Measurements from ENCODE around the gene NOVA1. TPM values are rescaled to one million over a fixed set of nuclear protein-coding genes. Genes with fewer than 3 reads are reported as not detected.

The NOVA1 gene
- total and polyA plus RNA-seq, 2 of the 13 experiments (the other 11 are each of a cell fraction or from before 2014, with no cell fraction given), result 0.13 TPM

- no peak for ATAC-seq
- Histone ChIP-seq H3K4me3 (replicated peaks in 1 of 3; ENCODE audit: insufficient read depth in 1 of 3, low read depth in 2 of 3, low read length in 3 of 3) (no peak overlapping the region), H3K9me3 (ENCODE audit: low read length) (peaks cover 60% of the 10 kb centered on the region), H4K20me1 (ENCODE audit: insufficient read depth, low read length) (no peaks in the 10 kb centered on the region), H3K9ac (ENCODE audit: insufficient read depth, low read depth, low read length) (no peak overlapping the region), H3K27ac (ENCODE audit: extremely low read length, insufficient read depth, low read length) (no peak overlapping the region), H3K79me2 (ENCODE audit: insufficient read depth, low read length) (no peaks in the 10 kb centered on the region), H3K27me3 (ENCODE audit: control insufficient read depth in 1 of 2, insufficient read depth in 2 of 2, low read length in 2 of 2) (no peaks in the 10 kb centered on the region), H2AFZ (ENCODE audit: low read length) (no peak overlapping the region), H3K4me2 (ENCODE audit: low read depth, low read length) (no peak overlapping the region), H3K36me3 (replicated peaks in 1 of 2; ENCODE audit: control insufficient read depth in 1 of 2, insufficient read depth in 2 of 2, low read length in 2 of 2) (no peaks in the 10 kb centered on the region), H3K4me1 (ENCODE audit: insufficient read depth, low read length) (no peaks in the 10 kb centered on the region)
- intact Hi-C loops (cut with micrococcal nuclease; ENCODE audit: unreplicated experiment) (no loop called here), in situ Hi-C loops (cut with HindIII; ENCODE audit: extremely low pct_ligation_motif_present, low pct_unique_long_range_greater_than_20kb) (no loop called here)
- ChIA-PET CTCF (ENCODE audit: low intra/inter-chr PET ratio, low total read pairs) (no interaction called here), POLR2A (no interaction called here)
- DNase-seq (ENCODE audit: low spot score), result no peak
- WGBS (ENCODE audit: low lambda C conversion rate), result 2% methylated on average over 3 of the region's 3 CpGs
- no peak for TF ChIP-seq ZNF281 (CRISPR knock-in tag; IDR thresholded peaks at IDR 0.05; ENCODE audit: borderline replicate concordance)
- BruUV-seq (replicated peaks), result no TSS peak
- no peak for FAIRE-seq
These were observed 143.7 kb downstream of the NOVA1 start for GRCh38 chr14:26454105-26454504.

GRCh38 chr14:26448181-26448855, 149.5 kb downstream of the NOVA1 start:
- H4K20me1 ChIP-seq (ENCODE audit: insufficient read depth, low read length), result no peaks in the 10 kb centered on the region
- H3K27me3 ChIP-seq (ENCODE audit: control insufficient read depth in 1 of 2, insufficient read depth in 2 of 2, low read length in 2 of 2), result no peaks in the 10 kb centered on the region
- DNase-seq (ENCODE audit: low spot score), result no peak
- TF ChIP-seq ZNF792 (CRISPR knock-in tag; IDR thresholded peaks at IDR 0.05), result no peak
- no peak for TF ChIP-seq RXRB (CRISPR knock-in tag; IDR thresholded peaks at IDR 0.05; ENCODE audit: borderline replicate concordance)
- no peak for TF ChIP-seq ZFP41 (CRISPR knock-in tag; IDR thresholded peaks at IDR 0.05; ENCODE audit: borderline replicate concordance)
- no peak for TF ChIP-seq E2F2 (CRISPR knock-in tag; IDR thresholded peaks at IDR 0.05; ENCODE audit: borderline replicate concordance)
- H3K4me3 ChIP-seq (replicated peaks in 1 of 3; ENCODE audit: insufficient read depth in 1 of 3, low read depth in 2 of 3, low read length in 3 of 3), result no peak overlapping the region
- H3K27ac ChIP-seq (ENCODE audit: extremely low read length, insufficient read depth, low read length), result no peak overlapping the region
- ATAC-seq, result no peak
- ChIA-PET POLR2A (no interaction called here), CTCF (ENCODE audit: low intra/inter-chr PET ratio, low total read pairs) (no interaction called here)
- intact Hi-C loops (cut with micrococcal nuclease; ENCODE audit: unreplicated experiment), result no loop called here
- H3K9ac ChIP-seq (ENCODE audit: insufficient read depth, low read depth, low read length), result no peak overlapping the region
- no peaks in the 10 kb centered on the region for H3K36me3 ChIP-seq (replicated peaks in 1 of 2; ENCODE audit: control insufficient read depth in 1 of 2, insufficient read depth in 2 of 2, low read length in 2 of 2)
- BruUV-seq (replicated peaks), result no TSS peak
- H3K9me3 ChIP-seq (ENCODE audit: low read length), result peaks cover 66% of the 10 kb centered on the region
- H3K4me2 ChIP-seq (ENCODE audit: low read depth, low read length), result no peak overlapping the region
- FAIRE-seq, result no peak
- no peaks in the 10 kb centered on the region for H3K4me1 ChIP-seq (ENCODE audit: insufficient read depth, low read length)
- 6% methylated on average over 5 of the region's 5 CpGs for WGBS (ENCODE audit: low lambda C conversion rate)
- in situ Hi-C loops (cut with HindIII; ENCODE audit: extremely low pct_ligation_motif_present, low pct_unique_long_range_greater_than_20kb), result no loop called here
- no peak overlapping the region for H2AFZ ChIP-seq (ENCODE audit: low read length)
- H3K79me2 ChIP-seq (ENCODE audit: insufficient read depth, low read length), result no peaks in the 10 kb centered on the region
